RWPE1 (cell line): Measurements from ENCODE around the gene CLMN.

Source experiments
- CTCF ChIA-PET: fragments of 350-600 bp; sonication (Branson Sonifier 250); formaldehyde crosslinking; extraction: SDS; loops from one replicate; lab custom pipeline; 2021; lab: Yijun Ruan, JAX
- POLR2A ChIA-PET: fragments of 400-600 bp; formaldehyde crosslinking; extraction: SDS; loops from one replicate; lab custom pipeline; 2020; ENCODE audit warnings: antibody characterized with exemption; ENCODE audit not compliant: low non-redundant PET; lab: Yijun Ruan, JAX
- DNase-seq: peaks from one replicate; pipeline ENCODE4 v3.0.0; 2012; ENCODE audit warnings: low spot score
- H3K27ac ChIP-seq: fragments of 450-650 bp; 2 replicates; pipeline ENCODE4 v1.5.1; 2017
- TF ChIP-seq, protein P1 (sequence below): fragments of 450-650 bp; conservative IDR thresholded peaks from 2 replicates; pipeline ENCODE4 v1.5.1; 2017; ENCODE audit warnings: low read depth, mild to moderate bottlenecking

The CLMN gene

DNA sequence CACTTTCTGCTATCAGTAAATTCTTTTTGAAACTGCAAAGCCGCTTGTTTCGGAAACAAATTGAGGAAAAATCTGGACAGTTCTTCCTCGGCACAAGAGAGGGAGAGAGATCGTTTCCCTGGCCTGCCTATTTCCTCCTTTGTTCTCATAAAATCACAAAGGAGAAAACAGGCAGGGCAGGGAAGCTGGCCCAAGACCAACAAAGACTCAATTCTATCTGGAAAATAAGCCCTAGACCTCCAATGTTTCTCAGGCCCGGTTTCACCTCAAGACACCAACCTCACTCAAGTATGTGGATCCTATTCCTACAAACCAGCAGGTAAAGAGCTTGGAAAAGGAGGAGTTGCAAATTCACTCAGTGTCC, 181.9 kb downstream of the CLMN start:
- DNase-seq: no peak
- POLR2A ChIA-PET: no interaction called here
- CTCF ChIA-PET: interaction anchor here (1.1 kb wide), 1 partner anchor 20 kb away, joined by 3 read pairs; no protein-coding TSS in a partner anchor
- H3K27ac ChIP-seq: no peak overlapping the region
- TF ChIP-seq, protein P1, sequence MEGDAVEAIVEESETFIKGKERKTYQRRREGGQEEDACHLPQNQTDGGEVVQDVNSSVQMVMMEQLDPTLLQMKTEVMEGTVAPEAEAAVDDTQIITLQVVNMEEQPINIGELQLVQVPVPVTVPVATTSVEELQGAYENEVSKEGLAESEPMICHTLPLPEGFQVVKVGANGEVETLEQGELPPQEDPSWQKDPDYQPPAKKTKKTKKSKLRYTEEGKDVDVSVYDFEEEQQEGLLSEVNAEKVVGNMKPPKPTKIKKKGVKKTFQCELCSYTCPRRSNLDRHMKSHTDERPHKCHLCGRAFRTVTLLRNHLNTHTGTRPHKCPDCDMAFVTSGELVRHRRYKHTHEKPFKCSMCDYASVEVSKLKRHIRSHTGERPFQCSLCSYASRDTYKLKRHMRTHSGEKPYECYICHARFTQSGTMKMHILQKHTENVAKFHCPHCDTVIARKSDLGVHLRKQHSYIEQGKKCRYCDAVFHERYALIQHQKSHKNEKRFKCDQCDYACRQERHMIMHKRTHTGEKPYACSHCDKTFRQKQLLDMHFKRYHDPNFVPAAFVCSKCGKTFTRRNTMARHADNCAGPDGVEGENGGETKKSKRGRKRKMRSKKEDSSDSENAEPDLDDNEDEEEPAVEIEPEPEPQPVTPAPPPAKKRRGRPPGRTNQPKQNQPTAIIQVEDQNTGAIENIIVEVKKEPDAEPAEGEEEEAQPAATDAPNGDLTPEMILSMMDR: no peak

DNA sequence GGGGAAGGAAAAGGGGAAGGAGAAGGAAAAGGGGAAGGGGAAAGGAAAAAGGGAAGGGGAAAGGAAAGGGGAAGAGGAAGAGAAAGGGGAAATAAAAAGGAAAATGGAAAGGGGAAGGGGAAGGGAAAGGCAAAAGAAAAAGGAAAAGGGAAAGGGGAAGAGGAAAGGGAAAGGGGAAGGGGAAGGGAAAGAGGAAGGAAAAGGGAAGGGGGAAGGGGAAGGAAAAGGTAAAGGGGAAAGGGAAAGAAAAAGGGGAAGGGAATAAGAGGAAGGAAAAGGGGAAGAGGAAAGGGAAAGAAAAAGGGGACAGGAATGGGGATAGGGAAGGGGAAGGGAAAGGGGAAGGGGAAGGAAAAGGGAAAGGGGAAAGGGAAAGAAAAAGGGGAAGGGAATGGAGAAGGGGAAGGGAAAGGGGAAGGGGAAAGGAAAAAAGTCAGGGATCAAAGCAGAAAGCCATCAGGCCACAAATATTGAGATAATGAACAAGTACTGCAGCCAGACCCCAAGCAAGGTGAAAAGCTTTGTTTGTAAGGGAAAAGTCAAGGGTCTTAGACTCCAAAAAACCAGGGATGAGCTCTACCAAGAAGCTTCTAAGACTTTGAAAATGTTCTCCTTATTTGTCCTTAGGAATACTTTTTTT, 182.4 kb downstream of the CLMN start:
- H3K27ac ChIP-seq: no peak overlapping the region
- ChIA-PET CTCF (no interaction called here), POLR2A (no interaction called here)
- DNase-seq: no peak
- TF ChIP-seq, protein P1: no peak

DNA sequence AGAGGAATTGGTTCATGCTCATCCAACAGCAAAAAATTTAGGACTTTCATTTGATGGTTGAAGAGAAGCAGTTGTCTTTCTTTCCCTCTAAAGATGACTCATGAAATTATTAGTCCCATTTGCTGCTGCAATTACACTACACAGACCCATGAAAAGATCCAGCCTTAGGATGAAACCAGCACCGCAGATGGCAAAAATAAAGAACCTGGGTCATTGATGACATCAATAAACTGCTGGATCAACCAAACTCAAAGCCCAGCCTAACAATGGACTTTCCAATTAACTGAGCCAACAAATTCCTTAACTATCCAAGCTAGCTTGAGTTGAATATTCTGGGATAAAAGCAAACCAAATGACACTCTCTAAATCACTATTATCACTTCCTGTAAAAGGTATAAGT, 183.1 kb downstream of the CLMN start:
- DNase-seq: no peak
- ChIA-PET CTCF (no interaction called here), POLR2A (no interaction called here)
- TF ChIP-seq, protein P1: no peak
- H3K27ac ChIP-seq: no peak overlapping the region

DNA sequence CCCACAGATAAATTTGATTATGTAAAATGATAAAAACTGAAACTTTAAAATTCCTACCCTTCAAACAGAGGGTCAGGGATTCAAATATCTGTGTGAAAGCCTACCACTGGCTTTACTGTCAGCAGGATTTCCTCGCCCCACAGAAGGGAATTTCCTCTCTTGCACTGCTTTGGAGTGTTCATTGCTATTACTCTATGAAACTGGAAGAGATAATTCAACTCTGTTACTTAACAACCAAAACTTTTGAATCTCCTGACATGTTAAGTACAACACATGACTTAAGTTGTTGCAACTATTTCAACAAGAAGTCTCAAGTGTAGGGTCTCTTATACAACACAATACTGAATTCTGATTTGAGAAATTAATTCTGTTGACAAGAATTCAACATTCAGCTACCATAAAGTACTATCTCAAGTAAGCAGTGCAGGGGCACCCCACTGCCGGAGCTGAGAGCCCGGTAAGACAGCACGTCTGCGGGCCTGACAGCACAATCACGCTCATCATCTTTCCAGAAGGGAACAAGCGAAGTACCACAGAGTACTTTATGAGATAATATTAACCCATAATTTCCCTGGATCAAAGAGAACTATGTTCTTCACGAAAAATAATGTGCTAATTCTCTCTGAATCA, 185.3 kb downstream of the CLMN start:
- TF ChIP-seq, protein P1: no peak
- no peak for DNase-seq
- H3K27ac ChIP-seq: no peak overlapping the region
- POLR2A ChIA-PET: no interaction called here
- CTCF ChIA-PET: no interaction called here

DNA sequence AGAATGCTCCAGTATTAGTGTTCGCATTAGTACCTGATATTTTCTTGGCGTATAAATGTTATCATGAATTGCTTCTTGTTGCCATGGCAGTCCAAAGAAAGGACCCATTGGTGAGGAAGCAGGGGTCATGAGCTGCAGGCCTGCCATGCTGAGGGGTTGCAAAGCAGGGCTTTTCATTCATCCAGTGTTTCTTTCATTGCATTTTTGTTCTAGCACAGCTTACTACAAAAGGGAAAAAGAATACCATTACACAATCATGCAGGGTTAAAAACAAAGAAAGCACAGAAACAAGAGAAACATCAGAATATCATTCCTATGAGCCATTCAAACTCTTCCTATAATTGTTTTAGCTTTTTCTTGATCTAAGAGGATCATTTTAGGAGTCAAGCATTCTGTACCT, 186.4 kb downstream of the CLMN start:
- CTCF ChIA-PET: no interaction called here
- TF ChIP-seq, protein P1: no peak
- no peak for DNase-seq
- no peak overlapping the region for H3K27ac ChIP-seq
- POLR2A ChIA-PET: no interaction called here

DNA sequence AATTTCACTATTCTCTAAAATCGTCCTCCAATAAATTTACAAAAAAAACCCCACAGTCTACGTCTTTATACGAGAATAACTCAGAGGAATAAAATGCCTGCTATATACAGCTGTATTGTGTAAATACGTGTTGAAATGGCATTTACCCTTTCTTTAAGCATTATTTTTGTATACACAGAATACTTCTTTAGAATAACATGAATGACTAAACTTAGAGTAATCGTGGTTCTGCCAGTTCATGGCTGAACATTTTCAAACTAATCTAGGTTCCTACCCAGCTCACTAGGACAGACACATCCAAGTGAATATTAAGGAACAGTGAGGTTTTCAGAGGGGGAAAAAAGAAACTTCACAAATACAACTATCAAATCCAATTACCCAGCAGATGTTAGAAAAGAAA, 186.9 kb downstream of the CLMN start:
- DNase-seq: no peak
- CTCF ChIA-PET: interaction anchor here (0.8 kb wide), 1 partner anchor 189 kb away, joined by 4 read pairs; no protein-coding TSS in a partner anchor
- POLR2A ChIA-PET: no interaction called here
- no peak overlapping the region for H3K27ac ChIP-seq
- TF ChIP-seq, protein P1: no peak
